PC-9 (cell line): ENCODE data around the gene ATP8A1.

Experiments
- EZH2 ChIP-seq: fragments of 200-600 bp; sonication (generic); IDR thresholded peaks from 2 replicates; pipeline ENCODE4 v1.8.0; 2017; ENCODE audit warnings: antibody characterized with exemption, low read depth
- TF ChIP-seq, protein P1 (sequence below): fragments of 200-600 bp; sonication (generic); conservative IDR thresholded peaks from 2 replicates; pipeline ENCODE4 v1.6.1; 2017; ENCODE audit warnings: mixed run types, antibody characterized with exemption, mild to moderate bottlenecking, moderate library complexity

DNA sequence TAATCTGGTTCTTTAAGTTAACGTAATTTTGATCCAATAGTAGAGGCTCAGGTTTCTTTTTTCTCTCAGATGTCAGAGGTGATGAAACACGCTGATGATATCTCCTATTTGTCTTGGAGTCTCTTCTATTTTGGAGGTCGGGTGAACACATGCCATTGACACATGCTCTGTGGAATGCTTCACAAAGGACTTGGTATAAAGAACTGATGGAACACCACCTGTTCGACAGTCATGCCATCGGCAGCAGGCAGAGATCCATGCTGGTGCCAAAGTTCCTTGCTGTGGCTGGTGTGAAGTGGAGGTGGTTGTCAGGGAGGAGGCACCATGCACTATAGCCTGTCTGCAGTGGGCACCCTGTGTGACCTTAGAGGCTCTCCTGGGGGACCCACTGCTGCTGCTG lies 94.9 kb downstream of the ATP8A1 start:
- no peak for TF ChIP-seq EZH2
- TF ChIP-seq, protein P1, sequence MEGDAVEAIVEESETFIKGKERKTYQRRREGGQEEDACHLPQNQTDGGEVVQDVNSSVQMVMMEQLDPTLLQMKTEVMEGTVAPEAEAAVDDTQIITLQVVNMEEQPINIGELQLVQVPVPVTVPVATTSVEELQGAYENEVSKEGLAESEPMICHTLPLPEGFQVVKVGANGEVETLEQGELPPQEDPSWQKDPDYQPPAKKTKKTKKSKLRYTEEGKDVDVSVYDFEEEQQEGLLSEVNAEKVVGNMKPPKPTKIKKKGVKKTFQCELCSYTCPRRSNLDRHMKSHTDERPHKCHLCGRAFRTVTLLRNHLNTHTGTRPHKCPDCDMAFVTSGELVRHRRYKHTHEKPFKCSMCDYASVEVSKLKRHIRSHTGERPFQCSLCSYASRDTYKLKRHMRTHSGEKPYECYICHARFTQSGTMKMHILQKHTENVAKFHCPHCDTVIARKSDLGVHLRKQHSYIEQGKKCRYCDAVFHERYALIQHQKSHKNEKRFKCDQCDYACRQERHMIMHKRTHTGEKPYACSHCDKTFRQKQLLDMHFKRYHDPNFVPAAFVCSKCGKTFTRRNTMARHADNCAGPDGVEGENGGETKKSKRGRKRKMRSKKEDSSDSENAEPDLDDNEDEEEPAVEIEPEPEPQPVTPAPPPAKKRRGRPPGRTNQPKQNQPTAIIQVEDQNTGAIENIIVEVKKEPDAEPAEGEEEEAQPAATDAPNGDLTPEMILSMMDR: no peak
